CD4-positive, alpha-beta T cell (primary cell): ENCODE measurements around the gene RYK. TPM values are rescaled to one million over a fixed set of nuclear protein-coding genes. Genes with fewer than 3 reads are reported as not detected.

Experiments used
- ATAC-seq: fragments of 200-7000 bp; cut with Tn5 transposase; one replicate; pipeline ENCODE4 v1.10.0; 2022; ENCODE audit warnings: mild to moderate bottlenecking; ENCODE audit not compliant: poor library complexity
- CTCF ChIA-PET: fragments of 350-600 bp; sonication (Branson Sonifier 250); formaldehyde crosslinking; loops from one replicate; lab custom pipeline; 2021; ENCODE audit warnings: antibody characterized with exemption, inconsistent platforms; lab: Charles Lee
- POLR2A ChIA-PET: fragments of 350-600 bp; sonication (Branson Sonifier 250); formaldehyde crosslinking; loops from one replicate; lab custom pipeline; 2021; ENCODE audit warnings: antibody characterized with exemption, inconsistent platforms; lab: Charles Lee
- DNase-seq, 14 experiments: peaks; one replicate each; pipeline ENCODE4 v3.0.0-alpha.2; 2013 to 2020; ENCODE audit warnings: mixed read lengths in 2 of 14
- H3K27ac ChIP-seq, 2 donors: one replicate each; pipeline versions ENCODE4 v1.5.1 to v1.7.0; 2013; ENCODE audit warnings: low read length in 2 of 2, low read depth in 1 of 2, mild to moderate bottlenecking in 1 of 2
- H3K27me3 ChIP-seq, 2 experiments: 1 replicate in 1 of 2; 2 replicates in 1 of 2; pipeline versions ENCODE4 v1.6.1 to v1.7.0; 2013; ENCODE audit warnings: low read length in 2 of 2, control low read depth in 1 of 2, mild to moderate bottlenecking in 1 of 2, moderate library complexity in 1 of 2; ENCODE audit not compliant: insufficient read depth in 2 of 2, control insufficient read depth in 1 of 2
- H3K36me3 ChIP-seq: one replicate; pipeline ENCODE4 v1.6.1; 2013; ENCODE audit warnings: low read length, control low read depth; ENCODE audit not compliant: insufficient read depth
- H3K4me1 ChIP-seq: one replicate; pipeline ENCODE4 v1.6.1; 2013; ENCODE audit warnings: low read length, control low read depth; ENCODE audit not compliant: insufficient read depth
- H3K4me3 ChIP-seq: one replicate; pipeline ENCODE4 v1.5.1; 2013; ENCODE audit warnings: mild to moderate bottlenecking, low read length, moderate library complexity
- H3K9me3 ChIP-seq, 2 experiments: 1 replicate in 1 of 2; 2 replicates in 1 of 2; pipeline versions ENCODE4 v1.6.1 to v1.7.0; 2013; ENCODE audit warnings: low read length in 2 of 2, mild to moderate bottlenecking in 2 of 2, control low read depth in 1 of 2, moderate library complexity in 1 of 2; ENCODE audit not compliant: control insufficient read depth in 1 of 2, insufficient read depth in 1 of 2
- H3K27ac Mint-ChIP-seq: one replicate; pipeline ENCODE4 v1.8.0; 2020; ENCODE audit warnings: mixed read lengths
- H3K27me3 Mint-ChIP-seq: one replicate; pipeline ENCODE4 v1.8.0; 2021; ENCODE audit warnings: mixed read lengths
- H3K36me3 Mint-ChIP-seq: one replicate; pipeline ENCODE4 v1.8.0; 2021; ENCODE audit warnings: low read depth, mixed read lengths
- H3K4me1 Mint-ChIP-seq: one replicate; pipeline ENCODE4 v1.8.0; 2021; ENCODE audit warnings: low read depth, mixed read lengths
- H3K4me3 Mint-ChIP-seq: one replicate; pipeline ENCODE4 v1.8.0; 2020; ENCODE audit warnings: mild to moderate bottlenecking, mixed read lengths
- H3K9me3 Mint-ChIP-seq: one replicate; pipeline ENCODE4 v1.8.0; 2020; ENCODE audit warnings: mixed read lengths
- intact Hi-C, 2 experiments: fragments of 100-400 bp; cut with DNase I in 1 of 2; cut with micrococcal nuclease in 1 of 2; formaldehyde crosslinking; loops; one replicate each; pipeline versions ENCODE4 v1.15.1 to v1.9.0; 2023 to 2025; cut with DNase I, micrococcal nuclease
- total RNA-seq, 174 experiments: library from RNA in 2 of 174; stranded (reverse) in 2 of 174; gene quantifications; one replicate each; pipeline ENCODE4 v1.2.3 and lab custom pipeline; 2021 to 2026
- TF ChIP-seq, protein P1 (sequence below): fragments of 200-600 bp; IDR thresholded peaks from one replicate; pipeline ENCODE4 v1.8.0; 2022; ENCODE audit warnings: antibody characterized with exemption, mild to moderate bottlenecking

Gene RYK
- total RNA-seq, 2 experiments from 2014 or later, result 57.6 to 59.2 TPM

DNA sequence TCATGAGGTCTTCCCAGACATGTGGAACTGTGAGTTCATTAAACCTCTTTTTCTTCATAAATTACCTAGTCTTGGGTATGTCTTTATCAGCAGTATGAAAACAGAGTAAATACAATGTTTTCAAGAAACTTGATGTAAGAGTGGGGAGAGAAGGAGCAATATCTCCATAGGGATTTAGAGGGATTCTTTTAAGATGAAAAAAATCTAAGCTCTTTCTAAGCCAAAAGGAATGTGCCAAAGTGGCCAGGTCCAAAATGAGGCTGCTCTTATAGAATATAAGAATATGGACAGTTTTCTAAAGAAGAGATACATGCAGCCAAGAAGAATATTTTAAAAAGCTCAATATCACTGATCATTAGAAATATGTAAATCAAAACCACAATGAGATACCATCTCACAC, 23.9 kb upstream of the RYK start:
- H3K27ac ChIP-seq, result no peak overlapping the region
- Mint-ChIP-seq H3K4me1 (no peaks in the 10 kb centered on the region), H3K36me3 (no peaks in the 10 kb centered on the region), H3K4me3 (no peak overlapping the region), H3K27me3 (peaks cover 43% of the 10 kb centered on the region), H3K9me3 (no peaks in the 10 kb centered on the region), H3K27ac (no peak overlapping the region)
- TF ChIP-seq, protein P1, sequence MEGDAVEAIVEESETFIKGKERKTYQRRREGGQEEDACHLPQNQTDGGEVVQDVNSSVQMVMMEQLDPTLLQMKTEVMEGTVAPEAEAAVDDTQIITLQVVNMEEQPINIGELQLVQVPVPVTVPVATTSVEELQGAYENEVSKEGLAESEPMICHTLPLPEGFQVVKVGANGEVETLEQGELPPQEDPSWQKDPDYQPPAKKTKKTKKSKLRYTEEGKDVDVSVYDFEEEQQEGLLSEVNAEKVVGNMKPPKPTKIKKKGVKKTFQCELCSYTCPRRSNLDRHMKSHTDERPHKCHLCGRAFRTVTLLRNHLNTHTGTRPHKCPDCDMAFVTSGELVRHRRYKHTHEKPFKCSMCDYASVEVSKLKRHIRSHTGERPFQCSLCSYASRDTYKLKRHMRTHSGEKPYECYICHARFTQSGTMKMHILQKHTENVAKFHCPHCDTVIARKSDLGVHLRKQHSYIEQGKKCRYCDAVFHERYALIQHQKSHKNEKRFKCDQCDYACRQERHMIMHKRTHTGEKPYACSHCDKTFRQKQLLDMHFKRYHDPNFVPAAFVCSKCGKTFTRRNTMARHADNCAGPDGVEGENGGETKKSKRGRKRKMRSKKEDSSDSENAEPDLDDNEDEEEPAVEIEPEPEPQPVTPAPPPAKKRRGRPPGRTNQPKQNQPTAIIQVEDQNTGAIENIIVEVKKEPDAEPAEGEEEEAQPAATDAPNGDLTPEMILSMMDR, result no peak
- peaks cover 0 to 4% of the 10 kb centered on the region in 2 experiments for H3K9me3 ChIP-seq
- H3K4me3 ChIP-seq, result no peak overlapping the region
- ChIA-PET POLR2A (no interaction called here), CTCF (no interaction called here)
- no peak for DNase-seq
- no peaks in the 10 kb centered on the region for H3K36me3 ChIP-seq
- no peaks in the 10 kb centered on the region for H3K4me1 ChIP-seq
- peaks cover 4% of the 10 kb centered on the region in 2 experiments for H3K27me3 ChIP-seq
- no peak for ATAC-seq
- intact Hi-C loops, result no loop called here

DNA sequence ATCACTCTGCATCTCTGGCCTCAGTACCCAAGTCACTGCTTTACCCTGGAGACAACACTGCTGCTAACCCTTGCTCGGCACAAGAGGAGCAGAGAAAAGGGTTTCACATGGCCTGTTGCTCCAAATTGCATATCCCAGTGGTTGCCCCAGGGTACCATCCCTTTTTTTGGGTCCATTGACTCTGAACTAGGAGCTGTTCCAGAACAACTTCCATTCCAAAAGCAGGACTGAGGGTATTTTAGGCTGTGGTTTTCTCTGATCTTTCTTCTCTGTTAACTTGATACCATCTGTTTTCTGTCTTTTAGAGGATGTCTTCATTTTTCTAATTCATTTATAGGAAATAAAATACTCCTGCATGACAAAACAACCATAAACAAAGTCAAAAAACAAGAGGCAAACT, 17.3 kb upstream of the RYK start:
- intact Hi-C loops, result no loop called here
- ChIA-PET POLR2A (no interaction called here), CTCF (no interaction called here)
- Mint-ChIP-seq H3K9me3 (no peaks in the 10 kb centered on the region), H3K4me1 (no peaks in the 10 kb centered on the region), H3K36me3 (no peaks in the 10 kb centered on the region), H3K27ac (no peak overlapping the region), H3K27me3 (peaks cover 37% of the 10 kb centered on the region), H3K4me3 (no peak overlapping the region)
- peaks cover 0 to 4% of the 10 kb centered on the region in 2 experiments for H3K9me3 ChIP-seq
- DNase-seq, result no peak
- H3K4me3 ChIP-seq, result no peak overlapping the region
- no peak overlapping the region for H3K27ac ChIP-seq
- H3K36me3 ChIP-seq, result no peaks in the 10 kb centered on the region
- H3K4me1 ChIP-seq, result no peaks in the 10 kb centered on the region
- no peak for ATAC-seq
- TF ChIP-seq, protein P1, result no peak
- peaks cover 4 to 11% of the 10 kb centered on the region in 2 experiments for H3K27me3 ChIP-seq

DNA sequence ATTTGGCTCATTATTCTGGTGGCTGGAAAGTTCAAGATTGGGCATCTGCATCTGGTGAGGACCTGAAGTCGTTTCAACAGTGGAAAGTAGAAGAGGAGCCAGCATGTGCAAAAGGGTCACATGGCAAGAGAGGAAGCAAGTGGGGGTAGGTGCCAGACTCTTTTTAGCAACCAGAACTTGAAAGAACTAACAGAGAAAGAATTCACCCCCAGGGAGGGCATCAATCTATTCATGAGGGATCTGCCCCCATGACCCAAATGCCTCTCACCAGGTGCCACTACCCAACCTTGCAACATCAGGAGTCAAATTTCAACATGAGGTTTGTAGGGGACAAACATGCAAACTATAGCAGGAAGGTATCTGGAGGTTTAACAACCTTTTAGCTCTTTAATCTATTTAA, 10.3 kb upstream of the RYK start:
- Mint-ChIP-seq H3K27me3 (peaks cover 5% of the 10 kb centered on the region), H3K36me3 (no peaks in the 10 kb centered on the region), H3K4me1 (peaks cover 12% of the 10 kb centered on the region), H3K9me3 (no peaks in the 10 kb centered on the region), H3K27ac (no peak overlapping the region), H3K4me3 (no peak overlapping the region)
- Histone ChIP-seq H3K9me3 (no peaks in the 10 kb centered on the region), H3K36me3 (no peaks in the 10 kb centered on the region), H3K27ac (no peak overlapping the region), H3K27me3 (no peaks in the 10 kb centered on the region), H3K4me1 (no peaks in the 10 kb centered on the region), H3K4me3 (no peak overlapping the region)
- CTCF ChIA-PET, result no interaction called here
- TF ChIP-seq, protein P1, result no peak
- intact Hi-C loops, result no loop called here
- ATAC-seq, result no peak
- POLR2A ChIA-PET, result interaction anchor here (0.6 kb wide), 1 partner anchor 39 kb away, joined by 3 read pairs; no protein-coding TSS in a partner anchor
- DNase-seq, result no peak
